Subcutaneous preadipocyte (primary cell): Measurements from ENCODE around the gene POLD1. TPM values are rescaled to one million over a fixed set of nuclear protein-coding genes. Genes with fewer than 3 reads are reported as not detected.

Experiments
- total RNA-seq: library from RNA; depleted of rRNA; stranded (reverse); fragments of >200 nt; gene quantifications from 2 replicates; pipeline ENCODE4 v1.2.3, GENCODE V29; 2012

The POLD1 gene
- total RNA-seq: 42.6 and 64.7 TPM in 2 replicates

DNA sequence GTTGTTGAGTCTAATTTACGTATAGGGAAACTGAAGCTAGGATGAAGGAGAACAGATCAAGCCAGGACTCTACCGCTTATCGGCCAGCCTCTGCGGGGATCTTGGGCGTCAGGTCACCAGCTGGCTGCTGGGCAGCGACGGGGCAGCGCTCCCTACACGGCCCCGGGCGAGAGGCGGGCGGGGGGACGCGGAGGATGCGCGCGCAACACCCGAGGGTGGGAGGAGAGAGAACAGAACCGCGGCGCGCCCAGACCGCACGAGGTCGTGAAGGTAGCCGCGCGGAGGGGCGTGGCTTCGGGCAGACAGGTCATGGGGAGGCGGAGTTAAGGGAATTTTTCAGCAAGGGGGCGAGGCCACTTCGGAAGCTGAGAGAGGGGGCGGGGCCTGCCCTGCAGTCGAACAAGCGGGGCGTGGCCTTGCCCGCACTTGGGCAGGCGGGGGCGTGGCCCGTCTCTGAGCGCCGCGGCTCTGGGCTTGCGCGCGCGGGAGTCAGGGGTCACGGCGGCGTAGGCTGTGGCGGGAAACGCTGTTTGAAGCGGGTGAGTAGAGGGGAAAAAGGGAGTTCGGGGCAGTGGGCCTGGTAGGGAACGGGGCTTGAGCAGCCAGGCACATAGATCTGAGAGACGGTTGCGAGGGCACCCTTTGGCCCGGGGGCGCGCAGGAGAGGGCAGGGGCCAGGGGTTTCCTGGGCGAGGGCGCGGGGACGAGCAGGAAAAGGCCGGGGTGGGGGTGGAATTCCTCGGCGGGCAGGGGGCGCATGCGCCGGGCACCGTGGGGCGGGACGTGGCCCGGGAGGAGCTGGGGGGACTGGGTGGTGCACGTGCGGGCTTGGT is at the start of gene POLD1:
Gene POLD1, plus strand, starts transcription at position 496 of the 833 bp plus-strand sequence. CDS start 14,505 bp downstream, outside the sequence.

DNA sequence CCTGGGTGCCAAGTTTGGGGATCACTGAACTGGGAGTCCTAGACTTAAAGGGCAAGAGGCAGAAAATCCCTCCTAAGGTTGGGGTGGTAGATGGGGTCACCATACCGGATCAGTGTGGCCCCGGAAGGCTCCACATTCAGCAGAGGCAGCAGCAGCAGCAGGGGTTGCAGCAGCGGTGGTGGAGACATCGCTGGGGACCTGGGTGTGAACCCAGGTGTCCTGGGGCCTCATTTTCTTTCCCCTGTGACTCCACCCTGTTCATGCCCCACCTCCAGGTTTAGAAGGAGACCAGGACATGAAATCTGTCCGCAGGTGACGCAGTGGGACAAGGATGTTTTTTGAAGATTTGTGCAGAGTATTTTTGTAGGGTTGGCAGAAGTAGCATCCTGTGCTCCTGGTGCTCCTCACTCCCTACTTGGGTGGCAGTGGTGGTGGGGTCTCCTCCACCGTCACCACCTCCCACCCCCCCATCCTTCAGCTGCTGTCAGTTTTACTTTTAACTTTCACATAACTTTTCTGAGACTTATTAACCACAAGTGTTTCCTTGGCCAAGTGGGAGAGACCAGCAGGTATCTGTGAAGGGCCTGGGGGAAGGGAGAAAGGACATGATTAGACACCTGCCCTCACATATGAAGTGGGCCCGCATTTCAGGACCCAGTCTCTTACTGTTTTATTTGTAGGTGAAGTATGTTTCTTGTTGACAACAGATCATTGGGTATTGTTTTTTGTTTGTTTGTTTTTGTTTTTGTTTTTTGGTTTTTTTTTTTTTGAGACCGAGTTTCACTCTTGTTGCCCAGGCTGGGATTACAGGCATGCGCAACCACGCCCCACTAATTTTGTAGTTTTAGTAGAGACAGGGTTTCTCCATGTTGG is 18.5 kb upstream of the POLD1 start, which contains the start of gene NAPSA:
Gene NAPSA, minus strand, starts transcription at position 206 of the 873 bp plus-strand sequence. Its CDS starts 18 bp downstream, at position 188.

DNA sequence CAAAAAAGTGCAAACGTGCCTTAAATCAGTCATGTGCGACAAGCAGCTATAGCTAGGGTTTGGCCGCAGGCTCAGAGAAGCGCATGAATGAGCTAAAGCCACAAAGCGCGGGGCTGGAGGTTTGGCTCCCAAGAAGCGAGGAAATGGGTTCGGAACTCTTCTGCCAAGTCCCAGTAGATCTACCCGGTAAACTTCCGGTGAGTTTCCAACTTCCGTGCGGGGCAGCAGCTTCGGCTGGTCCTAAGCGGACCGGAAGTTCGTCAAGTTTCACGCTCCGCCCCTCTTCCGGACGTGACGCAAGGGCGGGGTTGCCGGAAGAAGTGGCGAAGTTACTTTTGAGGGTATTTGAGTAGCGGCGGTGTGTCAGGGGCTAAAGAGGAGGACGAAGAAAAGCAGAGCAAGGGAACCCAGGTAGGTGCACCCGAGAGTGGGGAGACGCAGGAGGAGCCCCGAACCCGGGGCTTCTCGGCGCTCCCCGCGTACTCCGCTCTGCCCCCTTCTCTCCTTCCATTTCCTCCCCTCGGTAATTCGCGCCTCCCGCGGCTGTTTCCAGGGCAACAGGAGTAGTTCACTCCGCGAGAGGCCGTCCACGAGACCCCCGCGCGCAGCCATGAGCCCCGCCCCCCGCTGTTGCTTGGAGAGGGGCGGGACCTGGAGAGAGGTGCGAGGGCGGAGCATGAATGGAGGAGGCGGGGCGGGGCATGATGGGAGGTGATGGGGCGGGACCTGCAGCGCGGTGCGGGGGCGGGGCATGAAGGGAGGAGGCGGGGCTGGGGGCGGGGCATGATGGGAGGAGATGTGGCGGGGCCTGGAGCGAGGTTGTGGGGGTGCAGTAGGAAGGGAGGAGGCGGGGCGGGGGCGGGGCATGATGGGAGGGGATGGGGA is 7.7 kb upstream of the POLD1 start, which contains the start of gene NR1H2:
Gene NR1H2, plus strand, starts transcription at position 292 of the 885 bp plus-strand sequence. CDS start 1,149 bp downstream, outside the sequence.

DNA sequence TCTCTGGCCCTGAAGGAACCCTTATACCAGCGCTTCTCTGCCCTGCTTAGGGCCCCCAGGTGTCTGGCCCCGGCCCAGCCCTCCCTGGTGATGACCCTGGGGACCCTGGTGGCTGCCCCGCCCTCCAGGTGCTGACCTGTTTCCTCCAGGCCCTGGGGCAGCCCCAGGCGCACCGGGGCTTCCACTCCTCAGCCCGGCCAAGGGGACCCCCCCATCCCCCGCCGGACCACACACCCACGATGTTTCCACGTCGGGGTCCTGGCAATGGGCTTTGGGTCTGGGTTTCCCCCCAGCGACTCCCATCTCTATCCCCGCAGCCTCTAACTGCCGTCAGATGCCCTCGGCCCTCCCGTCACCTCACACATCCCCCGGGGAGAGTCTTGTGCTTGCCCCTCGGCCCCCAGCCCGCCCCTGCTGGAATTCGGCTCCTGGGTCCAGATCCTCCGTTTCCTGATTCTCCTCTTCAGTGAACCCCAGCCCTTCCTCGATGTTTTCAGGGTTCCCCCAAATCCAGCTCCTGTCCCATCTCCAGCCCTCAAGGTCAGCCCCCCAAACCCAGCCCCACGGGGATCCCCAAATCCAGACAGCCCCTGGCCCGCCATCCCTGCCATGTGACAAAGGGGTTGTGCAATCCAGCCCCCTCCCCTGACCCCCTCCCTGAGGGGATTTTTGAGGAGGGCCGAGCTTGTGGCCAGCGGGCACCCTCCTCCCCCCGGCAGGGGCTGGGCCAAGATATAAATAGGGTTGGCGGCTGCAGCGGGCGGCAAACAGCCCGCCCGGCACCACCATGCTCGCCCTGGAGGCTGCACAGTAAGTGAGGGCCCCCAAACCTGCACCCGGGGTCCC is 34.3 kb downstream of the POLD1 start, which contains the start of gene SPIB:
Gene SPIB, plus strand, starts transcription at position 763 of the 846 bp plus-strand sequence. Its CDS starts 25 bp downstream, at position 788.

DNA sequence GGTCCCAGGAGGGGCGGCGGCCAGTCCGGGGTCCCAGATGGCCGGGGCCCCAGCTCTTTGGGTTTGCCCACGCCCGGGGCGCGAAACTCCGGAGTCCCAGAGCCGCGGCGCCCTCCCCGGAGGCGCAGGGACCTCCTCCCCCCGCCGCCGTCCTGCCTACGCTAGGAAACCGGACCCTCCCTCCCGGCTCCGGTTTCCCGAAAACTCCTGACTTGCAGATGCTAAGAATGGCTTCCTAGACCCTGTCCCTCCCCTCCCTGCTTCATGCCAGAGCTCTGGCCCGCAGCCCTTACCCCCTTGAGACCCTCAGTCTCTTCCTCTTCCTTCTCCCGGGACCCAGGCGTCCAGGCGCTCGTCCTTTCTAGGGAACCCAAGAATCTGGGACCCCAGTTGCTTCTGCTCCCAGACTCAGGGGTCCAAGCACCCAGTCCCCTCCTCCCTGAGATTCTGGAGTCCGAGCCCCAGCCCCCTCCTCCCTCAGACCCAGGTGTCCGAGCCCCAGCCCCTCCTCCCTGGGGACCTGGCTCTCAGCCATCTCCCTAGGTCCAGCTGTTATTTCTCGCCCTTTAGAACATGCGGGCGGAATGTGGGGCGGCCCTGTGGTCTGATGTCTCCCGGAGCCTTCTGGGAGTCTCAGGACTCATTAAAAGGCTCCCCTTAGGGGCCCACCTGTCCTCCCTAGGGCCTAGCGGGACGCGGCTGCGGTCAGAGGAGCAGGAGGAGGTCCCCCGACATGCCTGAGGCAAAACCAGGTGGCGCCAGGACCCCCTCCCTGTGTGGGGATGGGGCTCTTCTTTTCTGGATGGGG is 48.3 kb downstream of the POLD1 start, which contains the start of gene MYBPC2:
Gene MYBPC2, plus strand, starts transcription at position 672 of the 808 bp plus-strand sequence. Its CDS starts 62 bp downstream, at position 734.

Other genes with a start within 250 kb of the POLD1 start
- not detected in 2 replicates for gene IZUMO2, start 221.1 kb upstream of the POLD1 start, total RNA-seq
- not detected in 2 replicates for gene MYH14, start 180.7 kb upstream of the POLD1 start, total RNA-seq
- under 0.01 TPM in 1 of 2 replicates, not detected in the other for gene KCNC3, start 55.0 kb upstream of the POLD1 start, total RNA-seq
- gene NAPSA, start 18.7 kb upstream of the POLD1 start, total RNA-seq: under 0.01 and 0.20 TPM in 2 replicates
- gene NR1H2, start 7.9 kb upstream of the POLD1 start, total RNA-seq: 60.2 and 75.7 TPM in 2 replicates
- not detected in 2 replicates for gene SPIB, start 34.6 kb downstream of the POLD1 start, total RNA-seq
- not detected in 2 replicates for gene MYBPC2, start 48.5 kb downstream of the POLD1 start, total RNA-seq
- 23.5 and 25.2 TPM in 2 replicates for gene EMC10, start 92.2 kb downstream of the POLD1 start, total RNA-seq
- not detected in 2 replicates for gene GARIN5A, start 92.5 kb downstream of the POLD1 start, total RNA-seq
- gene JOSD2, start 126.8 kb downstream of the POLD1 start, total RNA-seq: 22.3 and 32.3 TPM in 2 replicates
- not detected in 2 replicates for gene ASPDH, start 129.6 kb downstream of the POLD1 start, total RNA-seq
- gene LRRC4B, start 184.1 kb downstream of the POLD1 start, total RNA-seq: under 0.01 TPM in 2 replicates